ENCODE results near the gene NOSIP.
A peak's percentile ranks its signal among the peaks of the same experiment; 100 is the strongest.
"Not testable (repeated sequence)": the region's sequence is repeated elsewhere in the genome, so short reads cannot be mapped to it uniquely, and the experiment has no call there.

NOSIP gene

GRCh38 chr19:49580264-49581006, at the start of gene NOSIP:
Gene NOSIP (minus strand): TSS chr19:49580556. CDS start chr19:49560691, 19,865 bp downstream.
- peak; percentile 94 for DNase-seq

DNA sequence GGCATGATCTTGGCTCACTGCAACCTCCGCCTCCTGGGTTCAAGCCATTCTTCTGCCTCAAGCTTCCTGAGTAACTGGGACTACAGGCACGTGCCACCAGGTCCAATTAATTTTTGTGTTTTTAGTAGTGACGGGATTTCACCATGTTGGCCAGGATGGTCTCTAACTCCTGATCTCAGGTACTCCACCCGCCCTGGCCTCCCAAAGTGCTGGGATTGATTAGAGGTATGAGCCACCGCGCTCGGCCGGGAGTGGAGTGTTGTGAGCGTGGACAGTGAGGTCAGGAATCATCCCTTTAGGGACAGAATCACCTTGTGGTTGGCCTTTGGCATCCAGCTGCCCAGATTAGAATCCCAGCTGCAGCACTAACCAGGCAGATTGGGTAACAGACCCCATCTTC, 49.3 kb upstream of the NOSIP start:
- no peak for DNase-seq

DNA sequence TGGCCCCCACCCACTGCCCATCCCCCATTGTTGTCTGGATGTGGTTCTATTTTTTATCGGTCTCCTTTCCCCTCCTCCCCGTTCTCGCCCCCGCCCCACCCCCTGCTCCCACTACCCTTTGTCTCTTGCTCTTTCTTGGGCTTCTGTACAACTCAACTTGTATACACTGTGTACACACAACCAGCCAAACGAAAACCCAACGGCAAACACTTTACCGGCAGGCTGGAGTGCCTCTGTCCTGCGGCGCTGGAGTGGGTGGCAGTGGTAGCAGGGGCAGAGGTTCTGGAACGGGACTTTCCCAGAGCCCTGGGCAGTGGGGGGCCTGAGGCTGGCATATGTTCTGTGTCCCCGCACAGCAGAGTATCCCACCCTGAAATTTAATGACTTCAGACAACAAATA, 45.9 kb upstream of the NOSIP start:
- no peak for DNase-seq

DNA sequence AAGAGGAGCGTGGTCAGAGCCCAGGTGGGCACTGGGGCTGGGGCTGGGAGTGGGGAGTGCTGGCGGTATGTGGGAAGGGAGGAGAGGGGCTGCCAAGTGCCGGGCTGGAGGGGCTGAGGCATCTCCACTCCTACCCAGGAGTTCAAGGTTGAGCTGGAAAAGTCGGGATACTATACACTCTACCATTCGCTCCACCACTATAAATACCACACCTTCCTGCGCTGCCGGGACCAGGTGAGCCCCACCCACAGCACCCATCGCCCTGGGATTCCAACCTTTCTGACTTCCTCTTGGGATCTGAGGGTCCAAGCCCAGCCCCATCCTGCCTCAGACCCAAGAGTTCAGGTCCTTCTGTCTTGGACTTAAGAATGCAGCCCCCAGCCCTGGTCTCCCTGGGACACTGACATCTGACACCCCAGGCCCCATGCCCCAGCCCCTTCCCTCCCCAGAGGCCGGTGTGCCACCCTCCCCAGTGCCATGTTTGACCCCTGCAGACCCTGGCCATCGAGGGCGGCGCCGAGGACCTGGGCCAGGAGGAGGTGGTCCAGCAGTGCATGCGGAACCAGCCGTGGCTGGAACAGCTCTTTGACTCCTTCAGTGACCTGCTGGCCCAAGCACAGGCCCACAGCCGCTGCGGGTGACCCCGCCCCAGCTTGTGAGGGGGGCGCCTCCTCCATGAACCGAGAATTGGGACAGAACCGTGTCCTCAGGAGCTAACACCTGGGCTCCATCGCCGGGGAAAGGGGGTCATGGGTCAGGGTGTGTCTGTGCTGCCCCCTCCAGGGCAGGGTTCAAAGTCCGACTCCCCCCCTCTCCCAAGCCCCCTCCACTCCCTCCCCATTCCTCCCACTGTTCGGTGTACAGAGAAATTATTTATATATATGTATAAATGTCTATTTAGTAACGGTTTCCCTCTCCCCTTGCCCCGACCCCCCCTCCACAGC, 44.9 kb upstream of the NOSIP start:
- no peak for DNase-seq

GRCh38 chr19:49617860-49618259, 37.5 kb upstream of the NOSIP start:
- not testable (repeated sequence) for DNase-seq

- DNase-seq: no peak
These were observed 36.6 kb upstream of the NOSIP start for GRCh38 chr19:49616945-49617344.

GRCh38 chr19:49616532-49616931, 36.2 kb upstream of the NOSIP start:
- DNase-seq: no peak

DNA sequence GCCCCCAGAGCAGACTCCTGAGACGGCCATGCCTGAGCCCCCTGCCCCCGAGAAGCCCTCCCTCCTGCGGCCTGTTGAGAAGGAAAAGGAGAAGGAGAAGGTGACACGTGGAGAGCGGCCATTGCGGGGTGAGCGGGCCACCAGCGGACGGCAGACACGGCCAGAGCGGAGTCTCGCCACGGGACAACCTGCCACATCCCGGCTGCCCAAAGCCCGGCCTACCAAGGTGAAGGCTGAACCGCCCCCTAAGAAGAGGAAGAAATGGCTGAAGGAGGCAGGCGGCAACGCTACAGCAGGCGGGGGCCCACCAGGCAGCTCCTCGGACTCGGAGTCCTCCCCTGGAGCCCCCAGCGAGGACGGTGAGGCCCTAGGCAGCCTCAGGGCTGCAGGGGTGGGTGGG, 35.5 kb upstream of the NOSIP start:
- DNase-seq: no peak

GRCh38 chr19:49614096-49614833, 33.9 kb upstream of the NOSIP start:
- peak; percentile 92 for DNase-seq

DNA sequence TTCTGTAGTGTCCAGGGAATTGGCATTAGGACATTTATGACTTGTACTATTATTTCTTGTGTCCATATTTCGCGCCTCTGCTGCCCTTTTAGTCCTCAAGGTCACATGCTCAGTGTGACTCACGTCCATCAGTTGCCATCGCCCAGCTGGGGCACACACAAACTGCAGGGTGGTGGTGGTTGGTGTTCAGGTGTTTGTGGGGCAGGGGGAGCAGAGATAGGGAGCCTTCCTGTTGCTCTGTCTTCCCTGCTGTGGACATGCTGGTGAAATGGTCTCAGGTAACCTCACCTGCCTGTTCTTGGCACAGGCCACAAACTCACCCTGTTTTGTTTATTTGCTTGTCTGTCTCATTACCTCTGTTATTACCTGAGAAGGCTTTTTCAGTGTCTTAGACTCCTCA, 33.0 kb upstream of the NOSIP start:
- DNase-seq: peak; percentile 56

DNA sequence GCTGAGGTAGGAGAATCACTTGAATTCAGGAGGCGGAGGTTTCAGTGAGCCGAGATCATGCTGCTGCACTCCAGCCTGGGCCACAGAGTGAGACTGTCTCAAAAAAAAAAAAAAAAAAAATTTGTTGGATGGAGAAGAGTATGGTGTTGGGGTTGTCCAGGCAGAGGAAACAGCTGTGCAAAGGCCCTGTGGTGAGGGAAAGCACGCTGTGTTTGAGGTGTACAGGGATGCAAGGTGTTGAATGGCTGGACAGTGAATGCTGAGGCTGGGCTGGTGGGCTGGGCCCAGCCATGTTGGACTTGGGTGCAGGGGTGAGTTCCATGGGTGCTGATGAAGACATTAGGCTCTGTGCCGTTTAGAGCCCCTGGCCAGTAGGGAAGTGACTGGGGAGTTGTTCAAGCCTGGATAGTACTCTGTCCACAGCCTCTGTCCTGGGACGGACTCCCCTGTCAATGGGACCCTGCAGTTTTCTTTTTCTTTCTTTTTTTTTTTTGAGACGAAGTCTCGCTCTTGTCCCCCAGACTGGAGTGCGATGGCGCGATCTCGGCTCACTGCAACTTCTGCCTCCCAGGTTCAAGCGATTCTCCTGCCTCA, 29.2 kb upstream of the NOSIP start:
- no peak for DNase-seq

GRCh38 chr19:49605605-49606004, 25.2 kb upstream of the NOSIP start:
- DNase-seq: no peak

GRCh38 chr19:49602806-49603205, 22.4 kb upstream of the NOSIP start:
- no peak for DNase-seq

DNA sequence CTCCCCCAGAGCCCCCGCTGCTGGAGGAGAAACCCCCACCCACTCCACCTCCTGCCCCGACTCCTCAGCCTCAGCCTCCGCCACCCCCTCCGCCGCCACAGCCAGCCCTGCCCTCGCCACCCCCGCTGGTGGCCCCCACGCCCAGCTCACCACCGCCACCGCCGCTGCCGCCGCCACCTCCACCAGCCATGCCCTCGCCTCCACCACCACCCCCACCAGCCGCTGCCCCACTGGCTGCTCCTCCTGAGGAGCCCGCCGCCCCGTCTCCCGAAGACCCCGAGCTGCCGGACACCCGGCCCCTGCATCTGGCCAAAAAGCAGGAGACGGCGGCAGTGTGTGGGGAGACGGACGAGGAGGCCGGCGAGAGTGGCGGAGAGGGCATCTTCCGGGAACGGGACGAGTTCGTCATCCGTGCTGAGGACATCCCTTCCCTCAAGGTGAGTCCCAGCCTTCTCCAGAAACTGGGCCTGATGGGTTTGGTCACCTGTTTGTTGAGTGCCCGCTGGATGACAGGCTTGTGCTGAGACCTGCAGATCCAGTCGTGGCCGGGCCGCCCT, 21.2 kb upstream of the NOSIP start:
- DNase-seq: no peak

DNA sequence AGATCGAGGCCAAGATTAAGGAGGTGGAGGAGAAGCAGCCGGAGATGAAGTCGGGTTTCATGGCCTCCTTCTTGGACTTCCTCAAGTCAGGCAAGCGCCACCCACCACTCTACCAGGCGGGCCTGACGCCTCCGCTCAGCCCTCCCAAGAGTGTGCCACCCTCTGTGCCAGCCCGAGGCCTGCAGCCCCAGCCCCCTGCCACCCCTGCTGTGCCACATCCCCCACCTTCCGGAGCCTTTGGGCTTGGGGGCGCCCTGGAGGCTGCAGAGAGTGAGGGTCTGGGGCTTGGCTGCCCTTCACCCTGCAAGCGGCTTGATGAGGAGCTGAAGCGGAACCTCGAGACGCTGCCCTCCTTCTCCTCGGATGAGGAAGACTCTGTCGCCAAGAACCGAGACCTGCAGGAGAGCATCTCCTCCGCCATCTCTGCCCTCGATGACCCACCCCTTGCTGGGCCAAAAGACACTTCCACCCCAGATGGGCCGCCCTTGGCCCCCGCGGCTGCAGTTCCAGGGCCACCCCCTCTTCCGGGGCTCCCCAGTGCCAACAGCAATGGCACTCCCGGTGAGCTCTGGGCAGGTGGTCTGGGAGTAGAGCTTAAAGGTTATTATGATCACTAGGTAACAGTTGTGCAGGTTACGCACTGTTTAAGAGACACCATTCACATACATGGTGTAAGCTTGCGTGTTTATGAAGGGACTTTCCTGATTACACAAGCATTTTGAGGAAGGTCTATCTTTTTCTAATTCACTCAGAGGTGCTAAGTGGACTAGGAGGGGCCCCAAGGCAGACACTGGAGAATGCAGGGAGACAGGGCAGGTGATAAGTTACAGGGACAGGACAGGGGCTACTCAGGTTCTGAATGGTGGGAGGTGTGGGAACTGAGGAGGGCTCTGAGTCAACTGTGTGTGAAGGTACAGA, 19.3 kb upstream of the NOSIP start:
- no peak for DNase-seq

DNA sequence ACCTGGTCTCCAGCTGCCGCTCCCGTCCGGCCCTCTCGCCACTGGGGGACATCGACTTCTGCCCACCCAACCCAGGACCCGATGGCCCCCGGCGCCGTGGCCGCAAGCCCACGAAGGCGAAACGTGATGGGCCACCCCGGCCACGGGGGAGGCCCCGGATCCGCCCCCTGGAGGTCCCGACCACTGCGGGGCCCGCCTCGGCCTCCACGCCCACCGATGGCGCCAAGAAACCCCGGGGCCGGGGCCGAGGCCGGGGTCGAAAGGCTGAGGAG, 17.3 kb upstream of the NOSIP start:
- no peak for DNase-seq

DNA sequence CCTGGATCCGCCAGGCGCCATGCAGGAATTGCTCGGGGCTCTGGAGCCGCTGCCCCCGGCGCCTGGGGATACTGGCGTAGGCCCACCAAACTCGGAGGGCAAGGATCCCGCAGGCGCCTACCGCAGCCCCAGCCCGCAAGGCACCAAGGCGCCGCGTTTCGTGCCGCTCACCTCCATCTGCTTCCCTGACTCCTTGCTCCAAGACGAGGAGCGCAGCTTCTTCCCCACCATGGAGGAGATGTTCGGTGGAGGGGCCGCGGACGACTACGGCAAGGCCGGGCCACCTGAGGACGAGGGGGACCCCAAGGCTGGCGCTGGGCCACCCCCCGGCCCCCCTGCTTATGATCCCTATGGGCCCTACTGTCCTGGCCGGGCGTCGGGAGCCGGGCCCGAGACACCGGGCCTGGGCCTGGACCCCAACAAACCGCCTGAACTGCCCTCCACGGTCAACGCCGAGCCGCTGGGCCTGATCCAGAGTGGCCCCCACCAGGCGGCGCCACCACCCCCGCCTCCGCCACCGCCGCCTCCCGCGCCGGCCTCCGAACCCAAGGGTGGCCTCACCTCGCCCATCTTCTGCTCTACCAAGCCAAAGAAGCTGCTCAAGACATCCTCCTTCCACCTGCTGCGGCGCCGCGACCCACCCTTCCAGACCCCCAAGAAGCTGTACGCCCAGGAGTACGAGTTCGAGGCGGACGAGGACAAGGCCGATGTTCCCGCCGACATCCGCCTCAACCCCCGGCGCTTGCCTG, 16.8 kb upstream of the NOSIP start:
- no peak for DNase-seq

DNA sequence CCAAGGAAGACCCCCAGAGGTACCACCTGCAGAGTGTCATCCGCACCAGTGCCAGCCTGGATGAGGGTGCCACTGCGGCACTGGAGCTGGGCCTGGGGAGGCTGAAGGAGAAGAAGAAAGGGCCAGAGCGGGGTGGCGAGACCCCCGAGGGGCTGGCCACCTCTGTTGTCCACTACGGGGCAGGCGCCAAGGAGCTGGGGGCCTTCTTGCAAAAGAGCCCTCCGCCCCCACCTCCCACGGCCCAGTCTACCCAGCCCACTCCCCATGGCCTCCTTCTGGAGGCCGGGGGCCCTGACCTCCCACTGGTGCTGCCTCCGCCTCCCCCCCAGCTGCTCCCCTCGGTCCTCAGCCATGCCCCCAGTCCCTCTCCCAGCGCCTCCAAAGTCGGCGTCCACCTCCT, 16.1 kb upstream of the NOSIP start:
- no peak for DNase-seq

DNA sequence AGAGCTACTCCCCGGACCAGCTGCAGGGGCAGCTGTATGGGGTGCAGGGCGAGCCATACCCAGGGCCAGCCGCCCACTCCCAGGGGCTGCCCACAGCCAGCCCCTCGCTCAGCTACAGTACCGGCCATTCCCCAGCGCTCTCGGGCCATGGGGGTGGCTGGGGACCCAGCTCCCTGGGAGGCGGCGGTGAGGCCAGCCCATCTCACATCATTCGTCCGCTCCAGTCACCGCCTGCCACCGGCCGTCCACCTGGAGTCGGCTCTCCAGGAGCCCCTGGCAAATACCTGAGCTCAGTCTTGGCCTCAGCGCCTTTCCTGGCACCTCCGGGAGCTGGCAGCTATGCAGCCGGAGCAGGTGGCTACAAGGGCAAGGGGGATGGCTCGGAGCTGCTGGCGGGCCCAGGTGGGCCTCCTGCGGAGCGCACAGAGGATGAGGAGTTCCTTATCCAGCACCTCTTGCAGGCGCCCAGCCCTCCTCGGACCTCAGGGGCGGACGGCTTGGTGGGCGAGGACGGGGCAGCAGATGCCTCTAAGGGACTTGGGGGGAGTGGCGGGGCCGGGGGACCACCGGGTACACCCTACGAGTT, 15.6 kb upstream of the NOSIP start:
- DNase-seq: no peak

GRCh38 chr19:49594993-49595818, 14.8 kb upstream of the NOSIP start:
- no peak for DNase-seq

Data from HCEC 1CT (cell line).